GM18508 (cell line): Measurements from ENCODE around the gene MPDU1.
"Not testable (repeated sequence)": the region's sequence is repeated elsewhere in the genome, so short reads cannot be mapped to it uniquely, and the experiment has no call there.

Experiments used
- ATAC-seq: cut with Tn5 transposase; IDR thresholded peaks from one replicate; pipeline ENCODE4 v1.9.1; 2021; ENCODE audit warnings: moderate number of reproducible peaks; ENCODE audit not compliant: insufficient read depth, unreplicated experiment

MPDU1 gene

GRCh38 chr17:7612294-7612640 is 28.6 kb downstream of the MPDU1 start:
- no peak for ATAC-seq

- no peak for ATAC-seq
These were observed 30.2 kb downstream of the MPDU1 start for GRCh38 chr17:7613769-7614424.

GRCh38 chr17:7614425-7615264 is 31.0 kb downstream of the MPDU1 start, which contains the start of gene FXR2:
Gene FXR2 (minus strand): TSS chr17:7614897. CDS start chr17:7614532, 365 bp downstream.
- peak; percentile 70 for ATAC-seq

GRCh38 chr17:7615265-7615747 is 31.7 kb downstream of the MPDU1 start:
- no peak for ATAC-seq

GRCh38 chr17:7618608-7619007 is 35.0 kb downstream of the MPDU1 start:
- no peak for ATAC-seq

- ATAC-seq = no peak
These were observed 37.2 kb downstream of the MPDU1 start for GRCh38 chr17:7620835-7621234.

GRCh38 chr17:7623661-7624060 is 40.0 kb downstream of the MPDU1 start:
- ATAC-seq = no peak

GRCh38 chr17:7625749-7626148 is 42.1 kb downstream of the MPDU1 start:
- ATAC-seq = not testable (repeated sequence)

- no peak for ATAC-seq
These were observed 42.7 kb downstream of the MPDU1 start for GRCh38 chr17:7626307-7626706.

GRCh38 chr17:7626956-7627249 is 43.3 kb downstream of the MPDU1 start:
- no peak for ATAC-seq

GRCh38 chr17:7627250-7628121 is 43.8 kb downstream of the MPDU1 start, which contains the start of gene SAT2:
Gene SAT2 (minus strand): TSS chr17:7627821. CDS start chr17:7627635, 186 bp downstream.
- ATAC-seq = no peak

GRCh38 chr17:7629939-7630571 is 46.4 kb downstream of the MPDU1 start, which contains the start of gene SHBG:
Gene SHBG (plus strand): TSS chr17:7630135. CDS start chr17:7630173, 38 bp downstream.
- ATAC-seq = no peak

GRCh38 chr17:7631398-7632380 is 48.0 kb downstream of the MPDU1 start:
- no peak for ATAC-seq

GRCh38 chr17:7632492-7632894 is 48.8 kb downstream of the MPDU1 start:
- ATAC-seq = no peak

- no peak for ATAC-seq
These were observed 49.4 kb downstream of the MPDU1 start for GRCh38 chr17:7633093-7633492.

GRCh38 chr17:7634384-7634783 is 50.7 kb downstream of the MPDU1 start:
- ATAC-seq = no peak

- ATAC-seq = no peak
These were observed 52.5 kb downstream of the MPDU1 start for GRCh38 chr17:7636163-7636562.
